Hepatocyte (in vitro differentiated cells): Measurements from ENCODE around the gene TEAD3. TPM values are rescaled to one million over a fixed set of nuclear protein-coding genes. Genes with fewer than 3 reads are reported as not detected.
A peak's percentile ranks its signal among the peaks of the same experiment; 100 is the strongest.

Experiments
- DNase-seq: peaks from one replicate; pipeline ENCODE4 v3.0.0-alpha.2; 2016; ENCODE audit warnings: low spot score
- H2AFZ ChIP-seq: fragments of 200-600 bp; sonication (generic); 2 replicates; pipeline ENCODE4 v1.6.0; 2016; ENCODE audit warnings: antibody characterized with exemption, mild to moderate bottlenecking
- H3K27ac ChIP-seq: fragments of 200-600 bp; sonication (generic); 2 replicates; pipeline ENCODE4 v1.5.1; 2016; ENCODE audit warnings: mild to moderate bottlenecking
- H3K27me3 ChIP-seq: fragments of 200-600 bp; sonication (generic); 2 replicates; pipeline ENCODE4 v1.6.1; 2016
- H3K36me3 ChIP-seq: fragments of 200-600 bp; sonication (generic); replicated peaks from 2 replicates; pipeline ENCODE4 v1.5.1; 2016; ENCODE audit warnings: low read depth; ENCODE audit not compliant: insufficient read depth
- H3K4me1 ChIP-seq: fragments of 200-600 bp; sonication (generic); 2 replicates; pipeline ENCODE4 v1.5.1; 2016; ENCODE audit warnings: mild to moderate bottlenecking, moderate library complexity; ENCODE audit not compliant: insufficient read depth
- H3K4me2 ChIP-seq: fragments of 200-600 bp; sonication (generic); 2 replicates; pipeline ENCODE4 v1.6.0; 2016
- H3K4me3 ChIP-seq: fragments of 200-600 bp; sonication (generic); 2 replicates; pipeline ENCODE4 v1.5.1; 2016; ENCODE audit warnings: mild to moderate bottlenecking
- H3K79me2 ChIP-seq: fragments of 200-600 bp; sonication (generic); 2 replicates; pipeline ENCODE4 v1.6.0; 2017; ENCODE audit warnings: mild to moderate bottlenecking
- H3K9me2 ChIP-seq: fragments of 200-600 bp; sonication (generic); replicated peaks from 2 replicates; pipeline ENCODE4 v1.6.0; 2017; ENCODE audit warnings: mild to moderate bottlenecking; ENCODE audit not compliant: insufficient read depth
- H3K9me3 ChIP-seq: fragments of 200-600 bp; sonication (generic); 2 replicates; pipeline ENCODE4 v1.5.1; 2016; ENCODE audit warnings: low read depth, mild to moderate bottlenecking
- H4K20me1 ChIP-seq: fragments of 200-600 bp; sonication (generic); 2 replicates; pipeline ENCODE4 v1.6.0; 2016; ENCODE audit warnings: mild to moderate bottlenecking; ENCODE audit not compliant: insufficient read depth, poor library complexity, severe bottlenecking
- EZH2 ChIP-seq: fragments of 200-600 bp; sonication (generic); IDR thresholded peaks from 2 replicates; pipeline ENCODE4 v1.6.1; 2016; ENCODE audit warnings: antibody characterized with exemption, mild to moderate bottlenecking, borderline replicate concordance
- EZH2phosphoT487 ChIP-seq: fragments of 200-600 bp; sonication (generic); IDR thresholded peaks from one replicate; pipeline ENCODE4 v1.6.1; 2018; ENCODE audit warnings: antibody characterized with exemption, mild to moderate bottlenecking, low read depth, moderate library complexity; ENCODE audit not compliant: unreplicated experiment, severe bottlenecking
- WGBS: methylation state at CpG from one replicate; pipeline ENCODE4 v1.1.6; 2016; ENCODE audit warnings: low lambda C conversion rate; ENCODE audit errors: missing lambda C conversion rate; 5-methylcytosine and 5-hydroxymethylcytosine counted together
- polyA plus RNA-seq: library from polyadenylated mRNA; unstranded; fragments of >200 nt; fragmentation: Nextera tagmentation; extraction: Ambion mirVana; gene quantifications from 2 replicates; pipeline ENCODE4 v1.2.1, GENCODE V29; 2016
- total RNA-seq: library from RNA; depleted of rRNA; stranded (reverse); fragments of >200 nt; gene quantifications from 2 replicates; pipeline ENCODE4 v1.2.3, GENCODE V29; 2014
- TF ChIP-seq, protein P1 (sequence below): fragments of 200-600 bp; sonication (generic); IDR thresholded peaks from 2 replicates; pipeline ENCODE4 v1.5.1; 2016; ENCODE audit warnings: antibody characterized with exemption, mild to moderate bottlenecking; ENCODE audit not compliant: poor library complexity

TEAD3 gene
- total and polyA plus RNA-seq, 2 experiments from 2014 or later: 26.3 to 33.0 TPM

DNA sequence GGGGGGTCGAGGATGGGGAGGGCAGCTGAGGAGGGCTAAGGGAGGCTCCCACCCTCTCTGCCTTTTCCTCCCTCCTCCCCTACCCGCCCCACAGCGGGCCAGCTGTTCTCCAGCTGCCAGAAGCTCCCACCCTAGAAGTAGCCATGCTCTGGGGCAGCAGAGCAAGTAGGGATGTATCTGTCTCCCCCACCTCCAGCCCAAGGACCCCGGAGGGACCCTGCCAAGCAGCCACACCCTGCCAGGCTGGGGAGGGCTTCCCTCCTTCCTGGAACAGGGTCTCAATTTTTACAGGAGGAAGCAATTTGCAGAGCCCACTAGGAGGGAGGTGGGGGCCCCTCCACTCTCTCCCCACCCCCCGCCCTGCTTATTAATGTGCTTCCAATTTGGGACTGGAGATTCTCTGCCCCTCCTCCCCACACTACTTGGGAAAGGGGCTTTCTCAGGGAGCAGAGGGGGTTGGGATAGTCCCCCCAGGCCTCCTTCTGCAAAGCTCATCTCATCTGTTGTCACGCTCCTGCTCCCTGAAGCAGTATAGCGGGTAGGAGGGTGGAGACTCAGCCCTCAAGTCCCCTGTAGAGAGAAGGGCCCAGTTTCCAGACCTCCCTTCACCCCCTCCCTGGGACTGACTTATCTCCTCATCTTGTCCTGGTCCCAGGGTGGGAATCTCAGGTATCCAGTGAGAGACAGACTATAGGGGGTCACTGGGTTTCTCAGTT lies 4.5 kb downstream of the TEAD3 start:
- H3K79me2 ChIP-seq: peaks cover 96% of the 10 kb centered on the region
- no peaks in the 10 kb centered on the region for H3K9me3 ChIP-seq
- H3K36me3 ChIP-seq: no peaks in the 10 kb centered on the region
- WGBS: 36% methylated on average over 5 of the region's 7 CpGs
- DNase-seq: peak; percentile 55
- H3K4me3 ChIP-seq: no peak overlapping the region
- H4K20me1 ChIP-seq: peaks cover 63% of the 10 kb centered on the region
- no peak overlapping the region for H2AFZ ChIP-seq
- no peaks in the 10 kb centered on the region for H3K27me3 ChIP-seq
- H3K9me2 ChIP-seq: no peaks in the 10 kb centered on the region
- peaks cover 81% of the 10 kb centered on the region for H3K4me1 ChIP-seq
- H3K27ac ChIP-seq: peak overlapping the region; percentile 97
- H3K4me2 ChIP-seq: peak overlapping the region; percentile 97
- TF ChIP-seq, protein P1, sequence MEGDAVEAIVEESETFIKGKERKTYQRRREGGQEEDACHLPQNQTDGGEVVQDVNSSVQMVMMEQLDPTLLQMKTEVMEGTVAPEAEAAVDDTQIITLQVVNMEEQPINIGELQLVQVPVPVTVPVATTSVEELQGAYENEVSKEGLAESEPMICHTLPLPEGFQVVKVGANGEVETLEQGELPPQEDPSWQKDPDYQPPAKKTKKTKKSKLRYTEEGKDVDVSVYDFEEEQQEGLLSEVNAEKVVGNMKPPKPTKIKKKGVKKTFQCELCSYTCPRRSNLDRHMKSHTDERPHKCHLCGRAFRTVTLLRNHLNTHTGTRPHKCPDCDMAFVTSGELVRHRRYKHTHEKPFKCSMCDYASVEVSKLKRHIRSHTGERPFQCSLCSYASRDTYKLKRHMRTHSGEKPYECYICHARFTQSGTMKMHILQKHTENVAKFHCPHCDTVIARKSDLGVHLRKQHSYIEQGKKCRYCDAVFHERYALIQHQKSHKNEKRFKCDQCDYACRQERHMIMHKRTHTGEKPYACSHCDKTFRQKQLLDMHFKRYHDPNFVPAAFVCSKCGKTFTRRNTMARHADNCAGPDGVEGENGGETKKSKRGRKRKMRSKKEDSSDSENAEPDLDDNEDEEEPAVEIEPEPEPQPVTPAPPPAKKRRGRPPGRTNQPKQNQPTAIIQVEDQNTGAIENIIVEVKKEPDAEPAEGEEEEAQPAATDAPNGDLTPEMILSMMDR: no peak
- TF ChIP-seq EZH2 (no peak), EZH2phosphoT487 (no peak)

DNA sequence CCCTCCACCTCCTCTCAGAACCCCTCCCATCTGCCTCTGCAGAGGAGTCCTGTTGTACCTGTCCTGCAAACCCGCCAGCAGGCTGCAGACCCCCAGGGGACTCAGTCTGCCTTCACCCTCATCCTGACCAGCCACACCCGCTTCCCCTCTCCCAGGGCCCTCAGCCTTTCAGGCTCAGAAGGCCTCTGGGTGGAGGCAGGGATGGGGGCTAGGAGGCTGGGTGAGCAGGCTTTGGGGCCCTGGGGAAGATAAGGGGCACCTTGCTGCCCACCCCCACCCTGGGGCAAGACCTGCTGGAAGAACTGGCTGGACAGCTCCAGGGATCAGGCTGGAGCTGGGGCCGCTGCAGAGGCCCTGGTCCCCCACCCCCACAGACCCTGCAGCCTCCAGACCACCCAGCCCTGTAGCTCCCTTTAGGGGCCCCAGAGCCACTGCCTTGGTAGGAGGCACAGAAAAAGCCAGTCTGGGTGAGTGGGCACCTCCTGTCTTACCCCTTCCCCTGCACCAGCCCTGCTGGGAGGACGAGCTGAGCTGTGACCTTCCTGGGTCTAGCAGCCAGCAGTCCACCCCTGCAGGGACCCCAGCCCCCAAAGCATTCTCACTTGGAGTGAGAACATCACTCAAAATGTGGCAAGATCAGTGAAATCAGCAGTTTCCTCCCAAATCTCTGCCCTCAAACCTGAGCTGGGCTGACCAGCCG lies 5.2 kb downstream of the TEAD3 start:
- WGBS: 38% methylated on average over 4 of the region's 5 CpGs
- Histone ChIP-seq H3K4me2 (peak overlapping the region; percentile 97), H4K20me1 (peaks cover 69% of the 10 kb centered on the region), H2AFZ (no peak overlapping the region), H3K27ac (peak overlapping the region; percentile 97), H3K9me3 (no peaks in the 10 kb centered on the region), H3K27me3 (no peaks in the 10 kb centered on the region), H3K36me3 (no peaks in the 10 kb centered on the region), H3K79me2 (peaks cover 100% of the 10 kb centered on the region), H3K4me1 (peaks cover 88% of the 10 kb centered on the region), H3K9me2 (no peaks in the 10 kb centered on the region), H3K4me3 (no peak overlapping the region)
- TF ChIP-seq, protein P1: no peak
- no peak for TF ChIP-seq EZH2phosphoT487
- no peak for TF ChIP-seq EZH2
- peak; percentile 47 for DNase-seq

DNA sequence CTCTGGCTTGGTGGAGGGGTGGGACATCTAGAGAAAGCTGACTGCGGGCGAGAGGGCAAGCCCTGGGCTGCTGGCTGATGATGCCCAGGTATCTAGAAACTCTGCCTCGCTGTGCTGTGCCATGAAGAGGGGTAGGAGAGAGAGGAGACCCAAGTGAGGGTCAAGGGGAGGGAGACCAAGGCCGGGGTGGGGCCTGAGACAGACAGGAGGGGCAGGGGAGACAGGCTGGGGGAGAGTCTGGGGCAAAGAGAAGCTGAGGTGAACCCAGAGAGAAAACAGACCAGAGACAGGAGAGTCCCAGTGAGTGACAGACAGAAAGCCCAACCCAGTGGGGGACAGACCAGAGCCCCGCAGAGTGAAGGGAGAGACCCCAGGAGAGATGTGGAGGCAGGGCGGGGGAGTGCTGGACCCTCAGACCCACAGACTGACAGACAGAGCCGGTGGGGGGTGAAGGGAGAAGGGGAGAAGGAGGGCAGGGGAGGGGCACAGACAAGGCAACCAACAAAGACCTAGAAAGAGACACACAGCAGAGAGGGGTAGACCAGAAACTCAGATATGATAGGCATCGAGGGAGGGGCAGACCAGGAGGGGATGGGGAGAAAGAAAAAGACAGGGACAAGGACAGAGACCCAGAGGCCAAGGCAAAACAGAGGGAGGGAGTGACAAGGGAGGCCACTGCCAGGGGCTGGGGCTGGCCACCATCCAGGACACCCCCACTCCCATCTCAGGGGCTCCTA lies 5.9 kb downstream of the TEAD3 start:
- Histone ChIP-seq H3K27me3 (no peaks in the 10 kb centered on the region), H3K9me3 (no peaks in the 10 kb centered on the region), H3K36me3 (no peaks in the 10 kb centered on the region), H3K4me2 (peak overlapping the region; percentile 97), H3K79me2 (peaks cover 100% of the 10 kb centered on the region), H3K4me3 (no peak overlapping the region), H3K9me2 (no peaks in the 10 kb centered on the region), H4K20me1 (peaks cover 76% of the 10 kb centered on the region), H3K27ac (peak overlapping the region; percentile 97), H3K4me1 (peaks cover 96% of the 10 kb centered on the region), H2AFZ (no peak overlapping the region)
- TF ChIP-seq EZH2phosphoT487: no peak
- 39% methylated on average over 7 of the region's 8 CpGs for WGBS
- no peak for DNase-seq
